NCI-H446 treated with DMSO at 0.1 percent for 48 hours (cell line): ENCODE data around the gene PEDS1.
"Not testable (repeated sequence)": the region's sequence is repeated elsewhere in the genome, so short reads cannot be mapped to it uniquely, and the experiment has no call there.

Experiments
- DNase-seq: peaks from one replicate; lab custom pipeline; 2025; lab: John Stamatoyannopoulos, UW

PEDS1 gene

DNA sequence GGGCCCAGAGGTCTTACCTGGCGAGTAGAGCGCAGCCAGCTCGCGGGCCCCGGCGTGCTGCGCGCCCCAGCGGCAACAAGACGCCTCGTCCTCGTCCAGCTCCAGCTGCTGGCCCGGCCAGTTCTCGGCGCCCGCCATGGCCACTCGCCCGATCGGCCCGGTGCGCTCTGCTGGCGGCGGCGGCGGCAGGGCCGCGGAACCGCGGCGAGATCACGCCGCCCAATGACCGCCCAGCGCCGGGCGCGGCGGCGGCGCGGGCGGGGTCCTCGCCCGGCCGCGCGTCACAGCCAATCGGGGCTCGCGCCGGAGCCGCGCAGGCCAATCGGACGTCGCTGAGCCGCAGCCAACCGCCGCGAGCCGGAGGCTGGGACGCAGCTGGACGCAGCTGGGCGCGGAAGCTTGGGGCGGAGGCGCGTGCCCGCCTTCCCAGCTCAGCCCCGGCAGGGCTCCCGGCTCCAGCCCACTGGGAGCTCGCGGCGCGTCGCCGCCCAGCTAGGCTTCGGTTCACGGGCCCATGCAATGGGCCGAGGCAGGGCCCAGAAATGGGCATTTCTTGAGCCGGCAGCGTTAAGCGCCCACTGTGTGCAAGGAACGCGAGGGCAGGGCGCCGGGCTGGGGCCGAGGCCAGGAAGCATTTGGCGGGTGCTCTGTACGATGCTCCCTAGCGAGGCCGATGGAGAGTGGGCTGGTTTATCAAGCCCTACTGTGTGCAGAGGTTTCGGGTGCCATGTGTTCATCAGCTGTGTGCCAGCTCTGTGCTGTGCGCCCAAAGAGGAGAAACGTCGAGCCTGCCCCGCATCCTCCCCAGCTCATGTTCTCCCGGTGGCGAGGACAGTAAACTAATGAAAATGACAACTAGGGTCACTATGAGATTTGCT is at the start of gene PEDS1:
Gene PEDS1, minus strand, starts transcription at position 224 of the 878 bp plus-strand sequence. Its CDS starts 86 bp downstream, at position 138.
- peak; percentile 89 for DNase-seq

DNA sequence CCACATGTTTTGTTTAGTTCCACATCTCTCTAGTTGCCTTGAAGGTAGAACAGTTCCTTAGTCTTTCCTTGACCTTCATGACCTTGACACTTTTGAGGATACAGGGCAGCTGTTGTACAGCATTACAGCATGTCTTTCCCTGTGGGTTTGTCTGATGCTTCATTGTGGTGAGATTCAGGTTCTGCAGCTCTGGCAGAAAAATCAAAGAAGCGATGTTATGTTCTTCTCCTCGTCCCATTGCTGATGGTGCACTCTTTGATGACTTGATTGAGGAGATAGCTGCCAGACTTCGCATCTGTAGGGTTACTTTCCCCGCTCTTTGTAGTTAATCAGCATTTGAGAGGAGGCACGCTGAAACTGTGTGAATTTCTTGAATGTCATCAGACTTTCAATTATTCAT is 49.2 kb upstream of the PEDS1 start:
- DNase-seq: no peak

DNA sequence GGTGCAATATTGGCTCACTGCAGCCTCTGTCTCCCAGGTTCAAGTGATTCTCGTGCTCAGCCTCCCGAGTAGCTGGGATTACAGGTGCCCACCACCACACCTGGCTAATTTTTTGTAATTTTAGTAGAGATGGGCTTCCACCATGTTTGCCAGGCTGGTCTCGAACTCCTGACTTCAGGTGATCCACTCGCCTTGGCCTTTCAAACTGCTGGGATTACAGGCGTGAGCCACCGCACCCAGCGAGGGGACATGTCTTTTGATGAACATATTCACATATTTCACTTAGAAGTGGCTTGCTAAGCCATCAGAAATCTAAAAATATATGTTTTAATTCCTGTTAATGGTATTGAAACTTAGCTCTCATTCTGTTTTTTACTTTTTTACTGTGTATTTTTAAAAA is 48.2 kb upstream of the PEDS1 start:
- DNase-seq: not testable (repeated sequence)

DNA sequence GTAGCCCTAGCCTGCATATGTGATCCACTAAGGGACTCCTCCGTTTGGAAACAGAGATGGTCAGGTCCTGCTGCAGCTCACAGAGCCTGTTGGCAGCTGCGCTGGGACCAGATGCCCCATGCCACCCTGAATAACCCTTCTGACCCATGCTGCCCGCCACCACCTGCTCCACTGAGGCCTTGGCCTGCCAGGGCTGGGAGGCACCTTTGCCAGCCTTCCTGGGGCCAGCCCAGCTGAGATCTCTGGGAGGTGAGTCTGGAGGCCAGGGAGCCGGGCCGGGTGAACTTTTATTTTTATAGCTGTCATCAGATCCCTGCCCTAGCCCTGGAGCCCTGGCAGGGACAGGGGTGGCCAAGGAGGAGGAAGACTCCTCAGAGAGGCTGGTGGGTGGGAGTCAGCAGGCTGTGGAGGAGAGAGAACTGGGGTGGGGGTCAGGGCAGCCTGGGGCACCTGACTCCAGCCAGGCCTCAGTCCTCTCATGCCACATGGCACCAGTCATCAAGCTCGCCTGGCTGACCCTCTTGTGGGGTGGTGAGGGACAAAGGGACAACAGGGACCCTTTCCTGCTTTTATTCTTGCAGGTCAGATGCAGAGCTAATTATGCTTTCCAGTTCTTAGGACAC is 47.1 kb upstream of the PEDS1 start:
- no peak for DNase-seq

DNA sequence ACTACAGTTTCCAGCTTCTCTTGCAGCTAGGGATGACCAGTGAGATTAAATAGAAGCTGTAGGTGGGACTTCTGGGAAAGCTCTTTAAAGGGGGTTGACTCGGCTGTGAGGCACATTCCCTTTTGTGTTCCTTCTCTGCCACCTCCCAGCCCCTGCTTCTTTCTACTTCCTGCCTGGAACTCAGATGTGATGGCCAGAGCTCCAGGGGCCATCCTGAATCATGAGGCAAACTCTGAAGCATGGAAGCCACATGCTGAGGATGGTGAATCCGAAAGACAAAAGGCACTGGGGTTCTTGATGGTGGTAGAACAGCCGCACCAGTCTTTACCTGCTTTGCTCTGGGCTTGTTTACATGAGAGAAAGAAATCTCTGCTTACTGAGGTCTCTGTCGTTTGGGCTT is 46.2 kb upstream of the PEDS1 start:
- DNase-seq: no peak

DNA sequence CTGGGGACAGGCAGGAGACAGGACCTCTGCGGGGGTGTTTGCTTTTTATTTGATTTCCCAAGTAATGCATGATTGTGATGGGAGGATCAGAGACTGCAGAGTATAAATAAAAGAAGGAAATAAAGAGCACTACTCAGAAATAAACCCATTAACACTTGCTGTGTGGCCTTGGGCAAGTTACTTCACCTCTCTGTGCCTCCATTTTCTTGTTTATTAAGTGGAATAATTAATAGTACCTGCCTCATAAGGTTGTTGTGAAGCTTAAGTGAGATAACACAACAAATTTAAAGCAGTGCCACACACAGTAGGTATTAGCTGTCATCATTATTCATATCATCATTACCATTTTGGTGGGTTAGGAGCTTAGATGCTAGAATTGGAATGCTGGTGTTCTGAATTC is 45.2 kb upstream of the PEDS1 start:
- DNase-seq: no peak

DNA sequence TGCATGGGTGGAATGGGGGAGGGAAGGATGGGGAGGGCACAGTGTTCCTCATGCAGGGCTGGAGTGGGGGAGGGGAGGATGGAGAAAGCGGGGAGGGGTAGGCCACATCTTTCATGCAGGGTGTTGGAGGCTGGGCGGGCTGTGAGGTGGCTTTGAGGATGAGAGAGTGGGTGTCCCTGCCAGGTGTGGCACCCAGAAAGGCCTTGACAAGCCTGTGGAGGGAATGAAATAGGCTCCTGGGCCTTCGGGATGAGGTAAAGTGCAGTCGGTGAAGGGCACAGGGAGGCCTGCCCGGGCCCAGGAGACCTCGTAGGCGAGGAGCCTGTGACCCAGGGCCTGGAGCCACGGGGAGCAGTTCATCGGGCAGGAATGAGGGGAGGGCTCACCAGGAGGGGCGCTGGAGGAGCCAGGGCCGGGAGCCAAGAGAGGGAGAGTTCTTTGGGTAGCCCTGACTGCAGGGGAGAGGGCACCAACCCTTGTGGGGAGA is 44.7 kb upstream of the PEDS1 start:
- DNase-seq: no peak

DNA sequence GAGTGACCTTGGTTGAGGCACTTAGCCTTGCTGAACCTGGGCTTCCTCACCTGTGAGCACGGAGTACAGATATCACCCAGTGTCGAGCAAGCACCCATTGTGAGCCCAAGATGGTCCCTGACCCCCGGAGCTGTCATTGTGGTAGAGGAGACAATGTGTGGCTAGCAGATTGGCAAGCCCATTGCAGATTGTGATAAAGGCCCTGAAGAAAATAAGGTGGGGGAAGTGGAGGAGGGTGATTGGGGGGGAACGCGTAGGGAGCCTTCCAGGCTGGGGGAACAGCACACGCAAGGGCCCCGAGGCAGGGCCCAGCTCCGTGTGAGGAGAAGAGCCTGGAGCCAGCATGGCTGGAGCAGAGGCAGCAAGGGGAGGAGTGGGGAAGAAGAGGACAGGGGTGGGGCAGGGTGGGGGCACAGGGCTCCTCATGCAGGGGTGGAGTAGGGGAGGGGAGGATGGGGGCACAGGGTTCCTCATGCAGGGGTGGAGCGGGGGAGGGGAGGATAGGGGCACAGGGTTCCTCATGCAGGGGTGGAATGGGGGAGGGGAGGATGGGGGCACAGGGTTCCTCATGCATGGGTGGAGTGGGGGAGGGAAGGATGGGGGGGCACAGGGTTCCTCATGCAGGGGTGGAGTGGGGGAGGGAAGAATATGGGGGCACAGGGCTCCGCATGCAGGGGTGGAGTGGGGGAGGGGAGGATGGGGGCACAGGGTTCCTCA is 44.1 kb upstream of the PEDS1 start:
- no peak for DNase-seq

DNA sequence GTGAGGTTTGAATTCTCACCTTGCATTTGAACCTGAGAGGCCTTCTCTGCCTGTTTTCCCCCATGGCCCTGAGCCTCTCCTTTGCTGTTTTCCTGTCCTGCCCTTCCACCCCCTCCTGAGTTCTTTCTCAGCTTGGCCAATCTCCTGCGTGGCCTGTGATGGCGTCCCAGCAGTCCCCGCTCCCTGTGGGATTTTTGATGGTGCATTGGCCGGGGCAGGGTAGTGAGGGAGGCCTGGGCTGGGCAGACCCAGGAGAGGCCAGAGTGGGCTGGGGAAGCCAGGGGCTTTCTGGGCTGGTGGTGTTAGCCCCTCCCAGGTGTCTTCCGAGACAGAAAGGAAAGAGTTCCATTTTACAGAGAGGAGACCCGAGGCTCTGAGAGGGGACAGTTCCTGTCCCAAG is 43.4 kb upstream of the PEDS1 start:
- no peak for DNase-seq

DNA sequence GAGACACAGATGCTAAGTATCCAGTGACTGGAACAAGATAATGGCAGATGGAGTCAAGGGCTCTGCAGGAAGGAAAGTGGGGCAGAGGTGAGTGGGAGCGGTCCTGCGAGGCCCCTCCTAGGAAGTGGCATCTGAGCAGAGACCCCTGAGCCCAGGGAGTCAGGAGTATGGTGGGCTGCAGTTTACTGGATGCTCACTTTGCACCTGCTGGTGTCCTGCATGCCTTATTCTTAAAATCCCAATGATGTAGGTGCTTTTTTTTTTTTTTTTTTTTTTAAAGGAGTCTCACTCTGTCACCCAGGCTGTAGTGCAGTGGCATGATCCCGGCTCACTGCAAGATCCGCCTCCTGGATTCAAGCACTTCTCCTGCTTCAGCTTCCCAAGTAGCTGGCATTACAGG is 42.7 kb upstream of the PEDS1 start:
- no peak for DNase-seq

DNA sequence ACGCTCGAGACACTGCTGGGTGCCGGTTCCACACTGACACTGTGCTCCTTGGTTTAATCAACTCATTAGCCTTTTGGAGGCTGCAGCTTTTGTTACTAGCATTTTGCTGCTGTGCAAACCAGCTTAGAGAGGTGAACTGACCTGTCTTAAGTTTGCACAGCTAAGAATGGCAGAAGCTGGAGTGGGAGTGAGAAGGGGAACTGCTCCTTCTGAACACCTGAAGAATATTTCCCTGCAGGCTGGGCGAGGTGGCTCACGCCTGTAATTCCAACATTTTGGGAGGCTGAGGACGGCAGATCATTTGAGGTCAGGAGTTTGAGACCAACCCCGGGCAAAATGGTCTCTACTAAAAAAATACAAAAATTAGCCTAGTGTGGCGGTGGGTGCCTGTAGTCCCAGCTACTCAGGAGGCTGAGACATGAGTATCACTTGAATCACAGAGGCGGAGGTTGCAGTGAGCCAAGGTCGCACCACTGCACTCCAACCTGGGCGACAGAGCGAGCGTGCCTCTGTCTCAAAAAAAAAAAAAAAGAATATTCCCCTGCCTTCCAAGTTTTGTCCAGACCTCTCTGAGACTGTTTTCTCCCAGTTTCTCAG is 42.1 kb upstream of the PEDS1 start:
- DNase-seq: no peak

DNA sequence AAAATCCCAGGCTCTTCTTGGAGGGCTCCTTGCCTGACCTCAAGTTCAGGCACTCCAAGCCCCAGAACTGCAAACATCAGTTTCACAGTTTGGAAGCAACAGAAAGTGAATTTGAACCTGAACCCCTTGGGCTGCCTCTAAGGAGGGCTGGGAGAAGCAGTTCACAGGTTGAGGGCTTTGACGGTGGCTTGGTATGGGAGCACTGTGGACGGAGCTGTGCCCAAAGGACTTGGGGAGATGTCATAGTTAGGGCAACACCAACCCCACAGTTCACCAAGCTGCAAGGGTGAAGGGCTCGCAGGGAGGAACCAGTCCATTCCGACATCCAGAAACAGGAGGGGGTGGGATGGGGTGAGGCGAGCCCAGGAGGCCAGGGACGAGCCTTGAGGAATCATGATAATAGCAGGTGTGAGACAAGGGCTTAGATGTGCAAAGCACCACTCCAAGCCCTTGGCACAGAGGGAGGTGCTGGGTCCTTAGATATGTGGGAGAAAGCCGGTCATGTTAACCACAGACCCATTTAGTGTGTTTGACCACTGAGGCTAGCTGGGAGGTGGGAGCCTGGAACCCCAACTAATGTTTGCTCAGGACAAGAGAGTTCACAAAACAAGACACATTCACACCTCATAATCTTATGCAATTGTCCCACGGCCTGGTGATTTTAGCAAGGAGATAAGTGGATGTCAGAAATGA is 41.5 kb upstream of the PEDS1 start:
- no peak for DNase-seq

DNA sequence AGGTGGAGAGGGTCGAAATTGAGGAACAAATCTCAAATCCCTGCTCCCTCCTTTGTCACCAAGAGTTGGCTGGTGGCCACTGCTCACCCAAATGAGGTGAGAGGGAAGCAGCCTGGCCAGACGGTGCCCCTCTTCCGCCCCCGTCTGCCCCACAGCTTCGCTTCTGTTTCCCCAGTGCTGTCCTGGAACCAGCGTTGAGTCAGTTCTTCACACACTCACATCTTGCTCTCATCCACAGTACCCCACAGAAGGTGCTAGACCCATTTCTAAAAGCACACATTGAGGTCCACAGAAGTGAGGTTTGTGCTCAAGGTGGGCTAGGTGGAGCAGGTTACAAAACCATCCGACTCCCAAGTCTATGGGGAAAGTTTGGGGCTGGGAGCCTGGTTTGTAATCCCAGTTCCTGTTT is 40.9 kb upstream of the PEDS1 start:
- DNase-seq: no peak

DNA sequence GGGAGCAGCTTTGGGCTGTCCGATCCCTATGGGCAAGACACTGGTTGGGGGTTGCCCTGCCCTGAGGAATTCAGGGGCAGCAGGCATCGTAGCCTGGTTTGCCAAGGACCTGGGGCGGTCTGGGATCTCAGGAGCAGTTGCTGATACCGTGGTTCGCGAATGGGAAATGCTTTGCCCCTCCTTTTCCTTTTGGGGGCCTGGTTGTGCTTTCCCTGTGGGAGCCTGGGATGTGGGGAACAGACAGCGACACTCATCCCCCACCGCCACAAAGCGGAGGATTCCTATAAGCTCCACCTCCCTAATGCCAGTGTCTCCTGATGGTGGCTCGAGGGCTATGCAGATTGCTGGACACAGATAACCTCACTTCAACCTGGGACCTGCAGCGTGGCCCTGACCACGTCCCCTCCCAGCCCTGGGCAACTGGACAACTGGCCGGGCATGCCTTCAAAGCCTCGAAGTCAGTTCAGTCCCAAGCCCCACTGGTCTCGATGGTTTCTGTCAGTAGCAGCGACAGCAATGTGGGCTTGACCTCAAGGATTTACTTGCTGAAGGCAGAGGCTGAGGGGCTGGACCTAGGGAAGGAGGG is 40.4 kb upstream of the PEDS1 start:
- DNase-seq: no peak

DNA sequence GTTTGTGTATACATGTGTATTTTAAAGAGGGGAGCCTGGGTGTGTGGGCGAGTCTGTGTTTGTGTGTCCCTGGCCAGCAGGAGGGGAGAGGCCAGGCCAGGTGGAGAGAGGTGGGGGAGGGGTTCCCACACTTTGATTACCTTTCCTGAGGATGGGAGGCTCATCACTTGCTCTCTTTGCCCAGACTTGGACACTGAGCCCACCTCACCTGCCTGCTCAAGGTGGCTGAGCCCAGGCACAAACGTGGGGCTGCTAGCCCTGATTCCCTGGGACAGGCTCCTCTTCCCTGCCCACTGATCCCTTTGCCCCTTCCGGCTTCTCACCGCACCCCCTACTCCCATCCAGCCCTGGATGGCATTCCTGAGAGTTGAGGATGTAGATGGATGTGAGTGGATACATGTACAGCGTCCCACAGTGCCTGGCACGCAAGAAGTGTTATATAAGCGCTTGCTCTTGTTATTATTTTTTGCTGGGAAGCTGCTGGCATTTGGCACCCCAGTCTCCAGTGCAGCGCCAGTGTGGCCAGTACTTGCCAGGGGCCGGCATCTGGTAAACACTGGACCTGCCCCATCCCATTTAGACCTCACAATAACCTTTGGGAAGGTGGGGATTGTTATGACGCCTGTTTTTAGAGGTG is 39.8 kb upstream of the PEDS1 start:
- DNase-seq: no peak

DNA sequence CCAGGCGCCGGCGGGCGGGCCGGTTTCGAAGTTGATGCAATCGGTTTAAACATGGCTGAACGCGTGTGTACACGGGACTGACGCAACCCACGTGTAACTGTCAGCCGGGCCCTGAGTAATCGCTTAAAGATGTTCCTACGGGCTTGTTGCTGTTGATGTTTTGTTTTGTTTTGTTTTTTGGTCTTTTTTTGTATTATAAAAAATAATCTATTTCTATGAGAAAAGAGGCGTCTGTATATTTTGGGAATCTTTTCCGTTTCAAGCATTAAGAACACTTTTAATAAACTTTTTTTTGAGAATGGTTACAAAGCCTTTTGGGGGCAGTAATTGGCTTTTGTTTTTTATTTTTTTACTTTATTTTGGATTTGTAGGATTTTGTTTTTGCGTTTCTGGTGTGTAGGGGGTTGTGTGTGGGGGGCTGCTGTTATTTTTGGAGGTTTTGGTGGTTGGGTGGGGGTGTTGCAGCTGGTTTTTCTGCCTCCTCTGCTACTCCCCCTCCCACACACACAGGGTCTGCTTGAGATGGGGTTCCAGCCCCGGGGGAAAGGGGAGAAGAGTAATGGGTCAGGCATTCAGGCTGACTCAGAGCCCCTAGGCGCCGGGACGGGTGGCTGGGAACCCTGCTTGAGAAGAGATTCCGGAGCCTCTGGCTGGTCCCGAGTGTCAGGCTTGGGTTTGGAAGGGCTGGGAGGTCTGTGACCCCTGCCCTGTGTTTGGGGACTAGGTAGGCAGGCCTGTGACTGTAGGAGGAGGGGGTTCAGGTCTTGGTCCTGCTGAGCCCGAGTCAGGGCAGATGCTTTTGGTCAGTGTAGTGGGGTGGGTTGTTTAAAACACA is 39.1 kb upstream of the PEDS1 start:
- peak; percentile 79 for DNase-seq

DNA sequence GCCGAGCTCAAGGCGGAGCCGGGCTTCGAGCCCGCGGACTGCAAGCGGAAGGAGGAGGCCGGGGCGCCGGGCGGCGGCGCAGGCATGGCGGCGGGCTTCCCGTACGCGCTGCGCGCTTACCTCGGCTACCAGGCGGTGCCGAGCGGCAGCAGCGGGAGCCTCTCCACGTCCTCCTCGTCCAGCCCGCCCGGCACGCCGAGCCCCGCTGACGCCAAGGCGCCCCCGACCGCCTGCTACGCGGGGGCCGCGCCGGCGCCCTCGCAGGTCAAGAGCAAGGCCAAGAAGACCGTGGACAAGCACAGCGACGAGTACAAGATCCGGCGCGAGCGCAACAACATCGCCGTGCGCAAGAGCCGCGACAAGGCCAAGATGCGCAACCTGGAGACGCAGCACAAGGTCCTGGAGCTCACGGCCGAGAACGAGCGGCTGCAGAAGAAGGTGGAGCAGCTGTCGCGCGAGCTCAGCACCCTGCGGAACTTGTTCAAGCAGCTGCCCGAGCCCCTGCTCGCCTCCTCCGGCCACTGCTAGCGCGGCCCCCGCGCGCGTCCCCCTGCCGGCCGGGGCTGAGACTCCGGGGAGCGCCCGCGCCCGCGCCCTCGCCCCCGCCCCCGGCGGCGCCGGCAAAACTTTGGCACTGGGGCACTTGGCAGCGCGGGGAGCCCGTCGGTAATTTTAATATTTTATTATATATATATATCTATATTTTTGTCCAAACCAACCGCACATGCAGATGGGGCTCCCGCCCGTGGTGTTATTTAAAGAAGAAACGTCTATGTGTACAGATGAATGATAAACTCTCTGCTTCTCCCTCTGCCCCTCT is 38.2 kb upstream of the PEDS1 start:
- peak; percentile 59 for DNase-seq

DNA sequence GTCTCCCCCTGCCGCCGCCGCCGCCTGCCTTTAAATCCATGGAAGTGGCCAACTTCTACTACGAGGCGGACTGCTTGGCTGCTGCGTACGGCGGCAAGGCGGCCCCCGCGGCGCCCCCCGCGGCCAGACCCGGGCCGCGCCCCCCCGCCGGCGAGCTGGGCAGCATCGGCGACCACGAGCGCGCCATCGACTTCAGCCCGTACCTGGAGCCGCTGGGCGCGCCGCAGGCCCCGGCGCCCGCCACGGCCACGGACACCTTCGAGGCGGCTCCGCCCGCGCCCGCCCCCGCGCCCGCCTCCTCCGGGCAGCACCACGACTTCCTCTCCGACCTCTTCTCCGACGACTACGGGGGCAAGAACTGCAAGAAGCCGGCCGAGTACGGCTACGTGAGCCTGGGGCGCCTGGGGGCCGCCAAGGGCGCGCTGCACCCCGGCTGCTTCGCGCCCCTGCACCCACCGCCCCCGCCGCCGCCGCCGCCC is 37.6 kb upstream of the PEDS1 start:
- no peak for DNase-seq
